ENCODE measurements around the gene POMGNT2. TPM values are rescaled to one million over a fixed set of nuclear protein-coding genes. Genes with fewer than 3 reads are reported as not detected.

The POMGNT2 gene
- total RNA-seq, 6 experiments from 2014 or later: 4.8 to 9.2 (median 6.0) TPM

- WGBS (ENCODE audit: insufficient coverage, low coverage, low lambda C conversion rate, missing lambda C conversion rate): 77% methylated on average over 7 of the region's 15 CpGs
- Histone ChIP-seq H3K27me3 (no peaks in the 10 kb centered on the region), H3K27ac (no peak overlapping the region), H3K9me3 (no peaks in the 10 kb centered on the region), H3K36me3 (no peaks in the 10 kb centered on the region), H3K4me3 (no peak overlapping the region), H3K4me1 (no peaks in the 10 kb centered on the region)
- no peak for DNase-seq
- TF ChIP-seq CTCF (IDR thresholded peaks at IDR 0.05) (no peak), POLR2A (IDR thresholded peaks at IDR 0.05) (no peak)
- ATAC-seq: no peak
- intact Hi-C loops (cut with DNase I): no loop called here
These were observed 49.8 kb downstream of the POMGNT2 start for GRCh38 chr3:43055806-43056770.

- H3K36me3 ChIP-seq: no peaks in the 10 kb centered on the region
- 100% methylated on average over 2 of the region's 7 CpGs for WGBS (ENCODE audit: insufficient coverage, low coverage, low lambda C conversion rate, missing lambda C conversion rate)
- no peak for ATAC-seq
- peaks cover 0 to 2% (median 0%) of the 10 kb centered on the region in 4 donors for H3K9me3 ChIP-seq
- no peak overlapping the region for H3K4me3 ChIP-seq
- H3K27me3 ChIP-seq: no peaks in the 10 kb centered on the region
- DNase-seq: no peak
- H3K4me1 ChIP-seq: no peaks in the 10 kb centered on the region
- no peak overlapping the region for H3K27ac ChIP-seq
- TF ChIP-seq POLR2A (IDR thresholded peaks at IDR 0.05): no peak
- intact Hi-C loops (cut with DNase I): no loop called here
These were observed 50.5 kb downstream of the POMGNT2 start for GRCh38 chr3:43055393-43055792.

- Histone ChIP-seq H3K4me3 (no peak overlapping the region), H3K27me3 (no peaks in the 10 kb centered on the region), H3K27ac (no peak overlapping the region), H3K4me1 (no peaks in the 10 kb centered on the region), H3K36me3 (no peaks in the 10 kb centered on the region), H3K9me3 (peaks cover 0 to 7% (median 0%) of the 10 kb centered on the region in 4 donors)
- DNase-seq: no peak
- TF ChIP-seq POLR2A (IDR thresholded peaks at IDR 0.05) (no peak), CTCF (IDR thresholded peaks at IDR 0.05) (no peak)
- WGBS (ENCODE audit: insufficient coverage, low coverage, low lambda C conversion rate, missing lambda C conversion rate): 100% methylated on average over 2 of the region's 5 CpGs
- peak in 1 of 4 donors; percentile 25 for ATAC-seq
- intact Hi-C loops (cut with DNase I): no loop called here
These were observed 51.1 kb downstream of the POMGNT2 start for GRCh38 chr3:43054754-43055153.

GRCh38 chr3:43053291-43053690 is 52.6 kb downstream of the POMGNT2 start:
- DNase-seq: no peak

More at GRCh38 chr3:43053291-43053690, 52.6 kb downstream of the POMGNT2 start:
- 60% methylated on average over 1 of the region's 12 CpGs for WGBS (ENCODE audit: insufficient coverage, low coverage, low lambda C conversion rate, missing lambda C conversion rate)
- H3K4me3 ChIP-seq: no peak overlapping the region
- H3K36me3 ChIP-seq: no peaks in the 10 kb centered on the region
- ATAC-seq: no peak
- H3K4me1 ChIP-seq: no peaks in the 10 kb centered on the region
- no peak overlapping the region for H3K27ac ChIP-seq
- H3K27me3 ChIP-seq: no peaks in the 10 kb centered on the region
- H3K9me3 ChIP-seq: peaks cover 0 to 7% (median 0%) of the 10 kb centered on the region in 4 donors
- TF ChIP-seq CTCF (IDR thresholded peaks at IDR 0.05): no peak
- no peak for TF ChIP-seq POLR2A (IDR thresholded peaks at IDR 0.05)
- intact Hi-C loops (cut with DNase I): no loop called here

All from right lobe of liver (tissue), 6 donors.